ENCODE data around the gene KIRREL3.

The KIRREL3 gene

DNA sequence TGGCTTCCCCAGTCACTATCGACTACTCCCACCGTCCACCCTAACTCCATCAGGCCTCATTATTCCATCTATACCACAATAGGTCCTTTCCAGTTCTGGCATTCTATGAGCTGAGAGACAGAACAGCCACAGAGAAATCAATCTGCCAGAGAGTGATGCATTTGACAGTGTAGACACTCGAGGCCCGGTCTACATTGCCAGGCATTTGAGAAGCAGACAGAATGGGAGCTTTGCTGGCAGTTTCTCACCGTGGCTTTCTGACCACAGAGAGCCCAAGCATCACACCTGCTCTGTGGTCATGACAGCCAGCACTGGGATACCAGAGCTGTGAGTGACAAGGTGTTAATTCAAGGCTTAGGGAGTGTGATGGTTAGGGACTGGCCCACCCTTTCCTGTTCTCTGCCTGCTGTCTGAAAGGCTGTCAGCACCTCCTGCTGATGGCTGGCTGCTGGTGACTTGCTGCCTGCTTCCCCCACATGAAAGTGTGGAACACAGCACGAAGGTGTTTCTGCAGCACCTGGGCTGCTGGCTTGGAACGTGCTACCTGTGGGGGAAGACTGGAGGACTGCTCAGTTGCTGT is 137.8 kb downstream of the KIRREL3 start:
- Histone ChIP-seq H3K27me3 (ENCODE audit: low read depth, low read length) (no peaks in the 10 kb centered on the region), H3K9me3 (ENCODE audit: control insufficient read depth in 1 of 2, low read length in 2 of 2) (no peaks in the 10 kb centered on the region), H3K4me1 (ENCODE audit: control insufficient read depth in 1 of 2, insufficient read depth in 2 of 2, low read length in 2 of 2) (no peaks in the 10 kb centered on the region), H3K4me3 (ENCODE audit: low read depth in 1 of 2, low read length in 2 of 2) (no peak overlapping the region), H3K27ac (ENCODE audit: low read length) (no peak overlapping the region), H3K36me3 (ENCODE audit: control insufficient read depth in 1 of 2, insufficient read depth in 2 of 2, low read length in 2 of 2) (no peaks in the 10 kb centered on the region)

DNA sequence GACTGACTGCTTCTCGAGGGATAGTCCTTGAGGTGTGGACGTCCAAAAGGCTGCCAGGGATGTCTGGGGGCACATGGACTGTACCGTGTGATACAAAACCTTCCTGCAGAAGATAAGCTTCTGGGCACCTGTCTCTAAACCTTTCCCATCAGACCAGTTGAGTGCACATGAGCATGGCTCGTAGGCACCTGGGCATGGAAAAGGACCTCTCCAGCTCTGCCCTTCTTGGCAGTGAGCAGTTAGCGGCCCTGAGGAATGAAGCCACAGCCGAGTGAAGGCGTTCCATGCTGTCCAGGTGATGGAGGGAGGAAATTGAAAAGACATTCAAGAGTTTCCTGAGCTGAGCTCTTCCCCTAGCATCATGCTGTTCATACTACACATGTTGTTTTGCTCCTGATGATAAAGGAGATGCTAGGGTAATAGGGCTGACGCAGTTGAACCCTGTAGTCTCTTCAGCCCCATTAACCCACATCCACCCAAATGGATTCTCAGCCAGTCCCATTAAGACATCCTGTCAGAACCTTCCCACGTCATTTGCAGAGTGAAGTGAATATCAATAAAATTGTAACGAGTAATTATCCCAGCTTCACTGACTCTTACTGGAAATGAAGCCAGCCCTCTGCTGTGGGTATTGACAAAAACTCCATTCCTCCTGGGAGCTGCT is 138.6 kb downstream of the KIRREL3 start:
- H3K4me1 ChIP-seq (ENCODE audit: control insufficient read depth in 1 of 2, insufficient read depth in 2 of 2, low read length in 2 of 2): no peaks in the 10 kb centered on the region
- no peak overlapping the region for H3K4me3 ChIP-seq (ENCODE audit: low read depth in 1 of 2, low read length in 2 of 2)
- H3K27me3 ChIP-seq (ENCODE audit: low read depth, low read length): no peaks in the 10 kb centered on the region
- no peak overlapping the region for H3K27ac ChIP-seq (ENCODE audit: low read length)
- no peaks in the 10 kb centered on the region for H3K9me3 ChIP-seq (ENCODE audit: control insufficient read depth in 1 of 2, low read length in 2 of 2)
- H3K36me3 ChIP-seq (ENCODE audit: control insufficient read depth in 1 of 2, insufficient read depth in 2 of 2, low read length in 2 of 2): no peaks in the 10 kb centered on the region

DNA sequence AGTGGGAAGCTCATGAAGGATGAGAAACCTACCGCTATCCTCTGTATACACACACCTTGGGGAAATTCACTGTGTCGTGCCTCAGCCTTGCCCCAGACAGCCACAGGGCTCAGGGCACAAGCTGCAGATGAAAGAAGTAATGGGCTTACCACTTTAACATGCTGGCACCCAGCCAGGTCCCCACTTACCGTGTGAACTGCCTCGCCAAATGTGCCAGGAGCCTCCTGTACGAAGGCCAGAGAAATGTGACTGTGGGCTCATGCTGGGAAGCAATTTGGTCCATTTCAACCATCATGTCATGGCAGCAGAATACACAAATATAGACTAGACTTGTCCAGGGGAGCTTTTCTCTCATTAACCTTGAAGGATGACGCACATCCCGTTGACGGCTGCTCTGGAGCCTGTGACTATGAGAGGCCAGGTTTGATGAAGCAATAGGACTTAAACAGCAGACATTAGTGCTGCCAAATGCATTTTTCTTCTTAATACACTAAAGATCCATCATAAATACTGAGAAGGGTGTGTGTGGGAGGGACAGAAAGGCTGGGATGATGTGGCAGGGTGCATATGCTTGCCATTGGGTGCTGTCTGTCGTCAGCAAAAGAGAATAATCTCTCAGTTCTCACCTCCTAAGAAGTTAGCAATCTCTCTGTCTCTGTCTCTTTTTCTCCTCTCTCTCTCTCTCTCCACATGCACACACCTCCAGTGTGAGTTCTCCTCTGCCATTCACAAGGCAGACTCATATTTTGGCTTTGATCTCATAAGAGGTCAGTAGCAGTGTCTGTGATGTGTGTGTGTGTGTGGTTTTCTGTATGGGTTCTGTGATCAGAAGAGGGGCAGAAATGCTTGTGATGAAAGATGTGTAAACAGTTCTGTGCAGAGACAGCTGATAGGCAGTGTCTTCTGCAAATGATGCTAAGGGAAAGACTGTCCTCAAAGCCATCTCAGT is 142.4 kb downstream of the KIRREL3 start:
- no peaks in the 10 kb centered on the region for H3K27me3 ChIP-seq (ENCODE audit: low read depth, low read length)
- no peak overlapping the region for H3K4me3 ChIP-seq (ENCODE audit: low read depth in 1 of 2, low read length in 2 of 2)
- no peaks in the 10 kb centered on the region for H3K4me1 ChIP-seq (ENCODE audit: control insufficient read depth in 1 of 2, insufficient read depth in 2 of 2, low read length in 2 of 2)
- no peak overlapping the region for H3K27ac ChIP-seq (ENCODE audit: low read length)
- H3K9me3 ChIP-seq (ENCODE audit: control insufficient read depth in 1 of 2, low read length in 2 of 2): no peaks in the 10 kb centered on the region
- H3K36me3 ChIP-seq (ENCODE audit: control insufficient read depth in 1 of 2, insufficient read depth in 2 of 2, low read length in 2 of 2): no peaks in the 10 kb centered on the region

DNA sequence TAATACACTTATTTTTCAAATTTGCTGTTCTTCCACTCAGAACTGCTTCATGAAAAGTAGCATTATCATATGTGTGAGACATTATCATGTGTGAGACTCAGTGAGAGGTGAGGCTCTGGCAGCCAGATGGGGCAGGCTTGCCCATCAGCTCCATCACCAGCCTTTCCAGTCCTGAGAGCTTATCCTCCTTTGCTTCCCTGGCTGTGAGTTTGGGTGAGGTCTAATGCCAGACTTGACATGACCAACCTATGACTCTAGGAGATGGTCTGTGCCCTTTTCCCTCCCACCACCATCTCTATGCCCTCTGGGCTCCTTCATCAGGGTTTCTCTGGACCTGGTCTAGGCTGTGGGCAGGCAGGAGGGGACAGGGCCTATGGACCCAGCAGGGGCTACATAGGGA is 145.0 kb downstream of the KIRREL3 start:
- H3K9me3 ChIP-seq (ENCODE audit: control insufficient read depth in 1 of 2, low read length in 2 of 2): no peaks in the 10 kb centered on the region
- H3K27me3 ChIP-seq (ENCODE audit: low read depth, low read length): no peaks in the 10 kb centered on the region
- H3K4me3 ChIP-seq (ENCODE audit: low read depth in 1 of 2, low read length in 2 of 2): no peak overlapping the region
- H3K36me3 ChIP-seq (ENCODE audit: control insufficient read depth in 1 of 2, insufficient read depth in 2 of 2, low read length in 2 of 2): no peaks in the 10 kb centered on the region
- H3K4me1 ChIP-seq (ENCODE audit: control insufficient read depth in 1 of 2, insufficient read depth in 2 of 2, low read length in 2 of 2): no peaks in the 10 kb centered on the region
- no peak overlapping the region for H3K27ac ChIP-seq (ENCODE audit: low read length)

DNA sequence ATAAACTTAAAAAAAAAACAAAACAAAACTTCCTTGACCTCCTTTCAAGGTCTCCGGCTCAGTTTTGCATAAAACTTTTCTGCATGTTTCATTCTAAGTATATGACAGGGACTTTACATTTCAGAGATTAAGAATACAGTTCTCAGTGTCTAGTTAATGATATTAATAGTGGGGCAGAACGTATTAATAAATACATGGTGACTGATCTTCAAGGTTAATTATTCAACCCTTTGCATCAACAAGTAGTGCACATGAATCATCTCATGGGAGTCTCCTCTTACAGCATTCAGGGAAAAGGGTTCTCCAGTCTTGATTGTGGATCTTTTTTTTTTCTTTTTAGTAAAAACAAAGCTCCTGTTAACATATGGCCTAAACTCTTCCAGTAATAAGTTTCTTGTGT is 146.8 kb downstream of the KIRREL3 start:
- Histone ChIP-seq H3K4me1 (ENCODE audit: control insufficient read depth in 1 of 2, insufficient read depth in 2 of 2, low read length in 2 of 2) (no peaks in the 10 kb centered on the region), H3K36me3 (ENCODE audit: control insufficient read depth in 1 of 2, insufficient read depth in 2 of 2, low read length in 2 of 2) (no peaks in the 10 kb centered on the region), H3K27ac (ENCODE audit: low read length) (no peak overlapping the region), H3K27me3 (ENCODE audit: low read depth, low read length) (no peaks in the 10 kb centered on the region), H3K4me3 (ENCODE audit: low read depth in 1 of 2, low read length in 2 of 2) (no peak overlapping the region), H3K9me3 (ENCODE audit: control insufficient read depth in 1 of 2, low read length in 2 of 2) (no peaks in the 10 kb centered on the region)

DNA sequence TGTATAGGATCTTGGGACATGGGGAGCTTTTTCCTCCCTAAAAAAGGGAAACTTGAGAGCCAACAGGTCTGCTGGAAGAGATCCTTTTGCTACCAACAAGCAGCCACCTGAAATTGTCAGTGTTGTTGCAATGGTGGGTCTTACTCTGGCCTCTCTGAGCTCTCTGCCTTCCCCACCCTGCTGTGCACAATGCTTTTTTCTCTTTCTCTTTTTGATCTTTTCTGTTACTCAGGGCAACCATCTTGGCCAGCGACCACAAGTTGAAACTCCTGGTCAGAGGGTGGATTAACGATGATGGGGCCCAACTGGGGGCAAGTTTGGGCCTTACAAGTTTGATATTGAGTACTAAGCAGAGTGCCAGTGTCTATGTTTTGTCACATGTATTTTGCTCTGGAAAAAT is 155.8 kb downstream of the KIRREL3 start:
- Histone ChIP-seq H3K36me3 (ENCODE audit: control insufficient read depth in 1 of 2, insufficient read depth in 2 of 2, low read length in 2 of 2) (no peaks in the 10 kb centered on the region), H3K4me1 (ENCODE audit: control insufficient read depth in 1 of 2, insufficient read depth in 2 of 2, low read length in 2 of 2) (no peaks in the 10 kb centered on the region), H3K27ac (ENCODE audit: low read length) (no peak overlapping the region), H3K9me3 (ENCODE audit: control insufficient read depth in 1 of 2, low read length in 2 of 2) (no peaks in the 10 kb centered on the region), H3K27me3 (ENCODE audit: low read depth, low read length) (no peaks in the 10 kb centered on the region), H3K4me3 (ENCODE audit: low read depth in 1 of 2, low read length in 2 of 2) (no peak overlapping the region)

DNA sequence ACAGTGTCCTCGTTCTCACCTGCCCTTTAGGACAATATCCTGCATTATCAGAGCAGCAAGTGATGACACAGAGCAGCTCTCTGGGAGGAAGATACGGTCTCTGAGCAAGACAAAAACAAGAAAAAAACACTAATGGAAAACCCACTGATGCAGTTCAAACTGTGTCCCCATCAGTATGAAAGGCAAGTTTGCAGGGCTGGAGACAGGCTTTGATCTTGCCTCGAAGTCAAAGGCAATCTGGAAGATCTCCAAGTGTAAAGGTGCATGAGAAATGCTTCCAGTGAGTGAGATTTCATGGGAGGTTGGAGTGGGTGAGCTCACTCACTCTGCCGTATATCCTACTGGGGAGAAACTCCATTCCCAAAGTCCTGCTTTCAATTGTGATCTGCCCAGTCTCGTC is 157.5 kb downstream of the KIRREL3 start:
- Histone ChIP-seq H3K36me3 (ENCODE audit: control insufficient read depth in 1 of 2, insufficient read depth in 2 of 2, low read length in 2 of 2) (no peaks in the 10 kb centered on the region), H3K27ac (ENCODE audit: low read length) (no peak overlapping the region), H3K27me3 (ENCODE audit: low read depth, low read length) (no peaks in the 10 kb centered on the region), H3K4me3 (ENCODE audit: low read depth in 1 of 2, low read length in 2 of 2) (no peak overlapping the region), H3K4me1 (ENCODE audit: control insufficient read depth in 1 of 2, insufficient read depth in 2 of 2, low read length in 2 of 2) (no peaks in the 10 kb centered on the region), H3K9me3 (ENCODE audit: control insufficient read depth in 1 of 2, low read length in 2 of 2) (no peaks in the 10 kb centered on the region)

DNA sequence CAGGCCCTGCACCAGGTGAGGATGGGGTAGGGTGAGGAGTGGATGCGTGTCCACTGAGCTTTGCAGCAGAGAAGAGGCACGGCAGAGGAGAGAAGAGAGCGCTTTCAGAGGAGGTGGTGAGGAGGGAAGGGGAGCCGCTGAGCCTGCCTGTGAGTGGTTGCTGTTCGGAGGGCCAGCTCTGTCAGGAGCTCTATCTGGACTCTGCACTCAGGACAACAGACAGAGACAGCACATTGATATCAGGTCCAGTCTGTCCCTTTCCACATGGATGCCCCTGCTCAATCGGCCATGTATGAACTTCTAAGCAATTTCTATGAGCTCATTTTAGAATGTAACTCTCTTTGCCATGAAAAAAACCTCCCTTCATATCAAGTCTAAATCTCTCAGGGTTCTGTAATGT is 158.6 kb downstream of the KIRREL3 start:
- H3K9me3 ChIP-seq (ENCODE audit: control insufficient read depth in 1 of 2, low read length in 2 of 2): no peaks in the 10 kb centered on the region
- H3K27ac ChIP-seq (ENCODE audit: low read length): no peak overlapping the region
- H3K27me3 ChIP-seq (ENCODE audit: low read depth, low read length): no peaks in the 10 kb centered on the region
- no peaks in the 10 kb centered on the region for H3K4me1 ChIP-seq (ENCODE audit: control insufficient read depth in 1 of 2, insufficient read depth in 2 of 2, low read length in 2 of 2)
- H3K4me3 ChIP-seq (ENCODE audit: low read depth in 1 of 2, low read length in 2 of 2): no peak overlapping the region
- no peaks in the 10 kb centered on the region for H3K36me3 ChIP-seq (ENCODE audit: control insufficient read depth in 1 of 2, insufficient read depth in 2 of 2, low read length in 2 of 2)

DNA sequence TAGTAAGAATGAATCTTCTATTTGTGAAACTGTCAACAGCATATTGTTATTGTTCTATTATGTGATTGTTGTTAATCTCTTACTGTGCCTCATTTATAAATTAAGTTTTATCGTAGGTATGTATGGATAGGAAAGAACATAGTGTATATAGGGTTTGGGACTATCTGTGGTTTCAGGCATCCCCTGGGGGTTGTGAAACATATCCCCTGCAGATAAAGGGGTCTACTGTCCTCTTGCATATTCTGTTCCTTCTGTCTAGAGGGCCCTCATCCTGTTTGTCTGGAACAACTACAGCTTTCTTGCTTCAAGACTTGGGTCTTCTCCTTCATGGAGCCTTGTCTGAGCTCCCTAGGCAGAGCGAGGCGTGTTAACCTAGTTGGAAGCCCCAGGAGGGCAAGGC is 159.6 kb downstream of the KIRREL3 start:
- no peak overlapping the region for H3K4me3 ChIP-seq (ENCODE audit: low read depth in 1 of 2, low read length in 2 of 2)

DNA sequence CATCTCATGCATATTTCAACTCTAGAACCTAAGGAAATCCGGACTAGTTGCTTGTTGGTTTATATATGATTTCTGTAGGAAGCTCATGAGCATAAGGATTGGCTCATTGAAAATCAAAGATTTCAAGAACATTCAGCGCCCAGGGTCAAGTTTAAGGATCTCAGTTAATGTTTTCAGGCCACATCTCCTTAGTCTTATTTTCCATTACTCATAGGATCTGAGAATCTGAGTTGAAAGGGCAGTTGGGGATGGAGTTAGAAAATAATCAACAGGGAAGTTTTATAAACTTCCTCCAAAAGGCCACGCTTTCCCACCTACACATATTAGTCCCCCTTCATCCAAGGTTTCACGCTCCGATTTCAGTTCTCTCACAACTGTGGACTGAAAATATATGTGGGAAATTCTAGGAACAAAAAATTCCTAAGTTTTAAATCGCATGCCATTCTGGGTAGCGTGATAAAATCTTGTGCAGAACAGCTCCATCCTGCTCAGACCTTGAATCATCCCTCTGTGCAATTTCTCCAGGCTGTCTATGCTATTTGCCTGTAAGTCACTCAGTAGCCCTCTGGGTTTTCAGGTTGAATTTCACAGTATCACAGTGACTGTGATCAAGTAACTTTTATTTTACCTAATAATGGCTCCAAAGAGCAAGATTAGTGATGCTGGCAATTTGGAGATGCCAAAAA is 160.2 kb downstream of the KIRREL3 start:
- H3K36me3 ChIP-seq (ENCODE audit: control insufficient read depth in 1 of 2, insufficient read depth in 2 of 2, low read length in 2 of 2): no peaks in the 10 kb centered on the region
- H3K27ac ChIP-seq (ENCODE audit: low read length): no peak overlapping the region
- H3K4me3 ChIP-seq (ENCODE audit: low read depth in 1 of 2, low read length in 2 of 2): no peak overlapping the region
- H3K4me1 ChIP-seq (ENCODE audit: control insufficient read depth in 1 of 2, insufficient read depth in 2 of 2, low read length in 2 of 2): no peaks in the 10 kb centered on the region
- no peaks in the 10 kb centered on the region for H3K9me3 ChIP-seq (ENCODE audit: control insufficient read depth in 1 of 2, low read length in 2 of 2)
- no peaks in the 10 kb centered on the region for H3K27me3 ChIP-seq (ENCODE audit: low read depth, low read length)

More for the DNA sequence above, 159.6 kb downstream of the KIRREL3 start:
- Histone ChIP-seq H3K27me3 (ENCODE audit: low read depth, low read length) (no peaks in the 10 kb centered on the region), H3K9me3 (ENCODE audit: control insufficient read depth in 1 of 2, low read length in 2 of 2) (no peaks in the 10 kb centered on the region), H3K27ac (ENCODE audit: low read length) (no peak overlapping the region), H3K4me1 (ENCODE audit: control insufficient read depth in 1 of 2, insufficient read depth in 2 of 2, low read length in 2 of 2) (no peaks in the 10 kb centered on the region), H3K36me3 (ENCODE audit: control insufficient read depth in 1 of 2, insufficient read depth in 2 of 2, low read length in 2 of 2) (no peaks in the 10 kb centered on the region)

DNA sequence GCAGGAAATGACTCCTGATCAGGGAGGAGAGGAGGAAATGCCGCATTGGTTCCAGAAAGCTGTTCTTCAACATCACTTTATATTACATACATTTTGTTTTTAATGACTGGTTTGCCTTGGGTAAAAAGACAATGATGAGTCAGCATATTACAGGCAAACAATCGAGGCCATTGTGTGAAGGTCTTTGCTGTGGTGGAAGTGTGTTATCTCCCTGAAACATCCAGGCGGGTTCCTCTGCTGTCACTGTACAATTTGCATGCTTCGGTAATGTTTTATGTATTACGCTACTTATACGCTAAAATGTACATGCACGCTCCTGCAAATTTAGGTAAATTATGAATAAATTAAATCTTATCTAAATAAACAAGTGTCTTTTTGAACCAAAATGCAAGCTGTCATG is 161.1 kb downstream of the KIRREL3 start:
- H3K4me1 ChIP-seq (ENCODE audit: control insufficient read depth in 1 of 2, insufficient read depth in 2 of 2, low read length in 2 of 2): no peaks in the 10 kb centered on the region
- H3K36me3 ChIP-seq (ENCODE audit: control insufficient read depth in 1 of 2, insufficient read depth in 2 of 2, low read length in 2 of 2): no peaks in the 10 kb centered on the region
- no peak overlapping the region for H3K4me3 ChIP-seq (ENCODE audit: low read depth in 1 of 2, low read length in 2 of 2)
- H3K27me3 ChIP-seq (ENCODE audit: low read depth, low read length): no peaks in the 10 kb centered on the region
- no peak overlapping the region for H3K27ac ChIP-seq (ENCODE audit: low read length)
- no peaks in the 10 kb centered on the region for H3K9me3 ChIP-seq (ENCODE audit: control insufficient read depth in 1 of 2, low read length in 2 of 2)

All from muscle layer of duodenum (tissue), 2 donors.